DND-41 (cell line): ENCODE measurements around the gene PERCC1.

Source experiments
- ATAC-seq: fragments of 200-7000 bp; cut with Tn5 transposase; 3 replicates; pipeline ENCODE4 v1.9.1; 2021; ENCODE audit warnings: low read depth; ENCODE audit not compliant: insufficient read depth
- DNase-seq: peaks from one replicate; pipeline ENCODE4 v3.0.0-alpha.2; 2020
- H2AFZ ChIP-seq: 2 replicates; pipeline ENCODE4 v1.6.0; 2012; ENCODE audit warnings: low read depth, low read length
- H3K27ac ChIP-seq: 2 replicates; pipeline ENCODE4 v1.5.1; 2012; ENCODE audit warnings: low read length, inconsistent platforms
- H3K27me3 ChIP-seq: fragments of 200-600 bp; sonication (generic); 2 replicates; pipeline ENCODE4 v1.6.0; 2012; ENCODE audit warnings: low read length, mild to moderate bottlenecking, inconsistent platforms; ENCODE audit not compliant: insufficient read depth, poor library complexity
- H3K36me3 ChIP-seq: 2 replicates; pipeline ENCODE4 v1.5.1; 2012; ENCODE audit warnings: low read length, inconsistent platforms; ENCODE audit not compliant: insufficient read depth
- H3K4me1 ChIP-seq: 2 replicates; pipeline ENCODE4 v1.5.1; 2012; ENCODE audit warnings: mild to moderate bottlenecking, low read length; ENCODE audit not compliant: insufficient read depth
- H3K4me2 ChIP-seq: 2 replicates; pipeline ENCODE4 v1.6.0; 2012; ENCODE audit warnings: mild to moderate bottlenecking, moderate library complexity, low read length, inconsistent platforms; ENCODE audit not compliant: insufficient read depth
- H3K4me3 ChIP-seq, 2 experiments: fragments of 200-600 bp in 1 of 2; shearing (Covaris generic) in 1 of 2; 2 replicates each; pipeline ENCODE4 v1.5.1; 2012 to 2016; ENCODE audit warnings: inconsistent platforms in 2 of 2, low read length in 2 of 2, mild to moderate bottlenecking in 2 of 2, low read depth in 1 of 2, moderate library complexity in 1 of 2
- H3K79me2 ChIP-seq: 2 replicates; pipeline ENCODE4 v1.6.0; 2012; ENCODE audit warnings: low read length, inconsistent platforms; ENCODE audit not compliant: insufficient read depth
- H3K9ac ChIP-seq: 2 replicates; pipeline ENCODE4 v1.6.0; 2012; ENCODE audit warnings: low read depth, mild to moderate bottlenecking, inconsistent platforms, low read length, moderate library complexity
- H3K9me3 ChIP-seq: 2 replicates; pipeline ENCODE4 v1.5.1; 2012; ENCODE audit warnings: low read length, moderate library complexity, mild to moderate bottlenecking, inconsistent platforms; ENCODE audit not compliant: insufficient read depth, severe bottlenecking
- H4K20me1 ChIP-seq: 2 replicates; pipeline ENCODE4 v1.6.0; 2012; ENCODE audit warnings: low read length; ENCODE audit not compliant: insufficient read depth
- EZH2 ChIP-seq: IDR thresholded peaks from 3 replicates; pipeline ENCODE4 v1.6.1; 2012; ENCODE audit warnings: borderline replicate concordance, low read depth, mild to moderate bottlenecking, moderate library complexity, low read length, inconsistent platforms; ENCODE audit not compliant: severe bottlenecking
- TF ChIP-seq, protein P1 (sequence below): IDR thresholded peaks from 2 replicates; pipeline ENCODE4 v1.5.1; 2012; ENCODE audit warnings: borderline replicate concordance, low read length, moderate library complexity, mild to moderate bottlenecking; ENCODE audit not compliant: poor library complexity, severe bottlenecking; ENCODE audit errors: extremely low read depth

PERCC1 gene

DNA sequence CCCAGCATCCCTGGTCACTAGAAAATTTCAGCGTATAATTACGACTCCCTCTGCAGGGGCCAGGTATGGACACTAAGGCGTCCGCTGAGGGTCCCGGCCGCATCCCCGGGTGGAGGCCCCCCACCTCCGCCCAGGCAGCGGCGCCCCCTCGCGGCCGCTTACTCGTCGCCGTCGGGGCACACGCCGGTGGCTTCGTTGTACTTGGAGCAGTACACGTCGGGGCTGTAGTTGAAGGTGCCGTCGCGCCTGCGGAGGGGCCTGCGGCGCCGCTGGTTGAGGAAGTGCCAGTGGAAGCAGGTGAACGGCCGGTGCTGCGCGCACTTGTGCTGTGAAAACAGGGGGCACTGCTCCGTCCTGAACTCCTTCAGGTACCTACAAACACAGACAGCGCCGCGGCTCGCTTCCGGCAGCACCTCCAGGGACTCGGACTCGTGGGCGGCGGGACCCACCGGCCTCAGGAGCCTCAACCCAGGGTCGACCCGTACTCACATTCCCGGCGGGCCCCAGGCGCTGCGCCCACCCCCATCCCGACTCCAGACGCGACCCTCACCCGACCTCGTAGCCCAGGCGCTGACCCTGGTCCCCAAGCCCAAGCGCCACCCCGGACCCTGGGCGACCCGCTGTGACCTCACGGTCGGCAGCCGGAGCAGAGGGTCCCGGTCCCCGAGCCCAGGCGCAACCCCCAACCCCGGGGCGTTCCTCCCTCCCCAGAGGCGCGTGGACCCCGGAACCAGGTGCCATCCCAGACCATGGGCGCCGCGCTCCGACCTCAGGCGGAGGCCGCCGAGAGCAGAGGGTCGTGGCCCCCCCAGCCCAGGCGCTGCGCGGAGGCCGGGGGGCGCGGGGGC, 17.0 kb upstream of the PERCC1 start:
- peak overlapping the region; percentile 76 to 96 for H3K4me3 ChIP-seq
- peak overlapping the region; percentile 65 for H3K27ac ChIP-seq
- H3K27me3 ChIP-seq, result no peaks in the 10 kb centered on the region
- no peak for TF ChIP-seq EZH2
- TF ChIP-seq, protein P1, sequence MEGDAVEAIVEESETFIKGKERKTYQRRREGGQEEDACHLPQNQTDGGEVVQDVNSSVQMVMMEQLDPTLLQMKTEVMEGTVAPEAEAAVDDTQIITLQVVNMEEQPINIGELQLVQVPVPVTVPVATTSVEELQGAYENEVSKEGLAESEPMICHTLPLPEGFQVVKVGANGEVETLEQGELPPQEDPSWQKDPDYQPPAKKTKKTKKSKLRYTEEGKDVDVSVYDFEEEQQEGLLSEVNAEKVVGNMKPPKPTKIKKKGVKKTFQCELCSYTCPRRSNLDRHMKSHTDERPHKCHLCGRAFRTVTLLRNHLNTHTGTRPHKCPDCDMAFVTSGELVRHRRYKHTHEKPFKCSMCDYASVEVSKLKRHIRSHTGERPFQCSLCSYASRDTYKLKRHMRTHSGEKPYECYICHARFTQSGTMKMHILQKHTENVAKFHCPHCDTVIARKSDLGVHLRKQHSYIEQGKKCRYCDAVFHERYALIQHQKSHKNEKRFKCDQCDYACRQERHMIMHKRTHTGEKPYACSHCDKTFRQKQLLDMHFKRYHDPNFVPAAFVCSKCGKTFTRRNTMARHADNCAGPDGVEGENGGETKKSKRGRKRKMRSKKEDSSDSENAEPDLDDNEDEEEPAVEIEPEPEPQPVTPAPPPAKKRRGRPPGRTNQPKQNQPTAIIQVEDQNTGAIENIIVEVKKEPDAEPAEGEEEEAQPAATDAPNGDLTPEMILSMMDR, result peak; percentile 80
- H3K4me1 ChIP-seq, result peaks cover 42% of the 10 kb centered on the region
- H3K9ac ChIP-seq, result peak overlapping the region; percentile 84
- H2AFZ ChIP-seq, result peak overlapping the region; percentile 78
- H3K4me2 ChIP-seq, result peak overlapping the region; percentile 80
- peaks cover 16% of the 10 kb centered on the region for H4K20me1 ChIP-seq
- ATAC-seq (peak; percentile 79), DNase-seq (peak; percentile 75)
- H3K9me3 ChIP-seq, result no peaks in the 10 kb centered on the region
- H3K36me3 ChIP-seq, result peaks cover 28% of the 10 kb centered on the region
- peaks cover 50% of the 10 kb centered on the region for H3K79me2 ChIP-seq

DNA sequence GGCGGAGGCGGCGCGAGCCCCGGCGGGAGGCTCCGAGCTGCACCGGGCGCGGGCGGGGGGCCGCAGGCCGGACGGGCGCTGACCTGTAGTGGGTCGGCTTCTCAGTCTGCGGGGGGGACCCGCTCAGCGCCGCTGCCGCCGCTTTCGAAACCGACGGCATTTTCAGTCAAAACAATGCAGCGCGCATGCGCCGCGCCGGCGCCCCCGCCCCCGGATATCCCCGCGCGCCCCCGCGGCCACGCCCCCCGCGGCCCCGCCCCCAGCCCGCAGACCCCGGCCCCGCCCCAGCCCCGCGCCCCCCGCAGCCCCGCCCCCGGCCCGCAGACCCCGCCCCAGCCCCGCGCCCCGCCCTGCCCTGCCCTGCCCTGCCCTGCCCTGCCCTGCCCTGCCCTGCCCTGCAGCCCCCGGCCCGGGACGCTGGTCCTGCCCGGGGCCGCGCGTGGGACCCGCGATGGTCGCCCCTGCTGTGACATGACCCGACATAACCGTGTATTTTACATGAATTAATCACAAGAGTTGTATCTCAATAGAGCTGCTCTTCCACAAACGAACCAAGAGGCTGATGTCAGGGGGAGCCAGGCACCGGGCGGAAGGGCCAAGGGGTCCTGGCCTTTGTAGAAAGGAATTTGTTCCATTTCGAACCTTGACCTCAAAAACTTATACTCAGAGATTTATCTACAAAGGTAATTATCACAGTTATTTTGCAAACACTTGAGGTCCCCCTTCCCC, 16.2 kb upstream of the PERCC1 start, which contains the start of gene UNKL:
Gene UNKL (minus strand): TSS at position 173 of the 729 bp plus-strand sequence. CDS start 13 bp downstream, at position 160.
- peaks cover 55% of the 10 kb centered on the region for H3K79me2 ChIP-seq
- peak within 1 kb of the TSS; percentile 65 for H3K27ac ChIP-seq
- peak within 1 kb of the TSS; percentile 84 for H3K9ac ChIP-seq
- peak; percentile 83 for DNase-seq
- H3K36me3 ChIP-seq, result peaks cover 28% of the 10 kb centered on the region
- TF ChIP-seq, protein P1, result no peak
- TF ChIP-seq EZH2, result no peak
- H2AFZ ChIP-seq, result peak within 1 kb of the TSS; percentile 78
- peaks cover 9% of the 10 kb centered on the region for H4K20me1 ChIP-seq
- peak within 1 kb of the TSS; percentile 76 to 96 for H3K4me3 ChIP-seq
- peak; percentile 56 for ATAC-seq
- H3K4me1 ChIP-seq, result peaks cover 47% of the 10 kb centered on the region
- H3K4me2 ChIP-seq, result peak within 1 kb of the TSS; percentile 80
- no peaks in the 10 kb centered on the region for H3K9me3 ChIP-seq
- H3K27me3 ChIP-seq, result no peaks in the 10 kb centered on the region

DNA sequence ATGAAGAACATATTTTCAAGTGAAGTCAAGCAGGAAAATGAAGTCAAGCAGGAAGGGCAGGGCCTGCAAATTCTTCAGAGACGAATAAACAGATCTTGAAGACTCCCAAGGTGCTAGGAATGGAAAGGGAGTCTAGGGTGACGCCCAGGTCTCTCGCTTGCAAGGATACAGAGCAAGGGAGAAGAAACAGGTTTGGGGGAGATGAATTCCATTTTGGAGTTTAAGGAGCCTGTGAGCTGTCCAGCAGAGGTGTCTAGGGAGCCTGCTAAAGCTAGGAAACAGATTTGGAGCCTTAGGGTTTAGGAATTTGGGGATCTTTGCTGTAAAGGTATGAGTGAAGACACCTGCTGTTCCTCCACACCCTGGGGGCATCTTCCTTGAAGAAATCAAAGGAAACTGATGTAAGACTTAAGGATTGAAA, 14.3 kb upstream of the PERCC1 start:
- Histone ChIP-seq H3K9ac (no peak overlapping the region), H3K4me3 (no peak overlapping the region), H3K4me1 (peaks cover 56% of the 10 kb centered on the region), H3K36me3 (peaks cover 26% of the 10 kb centered on the region), H3K27me3 (no peaks in the 10 kb centered on the region), H3K9me3 (no peaks in the 10 kb centered on the region), H2AFZ (no peak overlapping the region), H4K20me1 (peaks cover 16% of the 10 kb centered on the region), H3K4me2 (no peak overlapping the region), H3K79me2 (peaks cover 53% of the 10 kb centered on the region), H3K27ac (no peak overlapping the region)
- DNase-seq, result no peak
- TF ChIP-seq EZH2, result no peak
- TF ChIP-seq, protein P1, result no peak
- ATAC-seq, result no peak
